GM19328 (cell line): ENCODE data around the gene PPP4C.

Source experiments
- ATAC-seq: cut with Tn5 transposase; IDR thresholded peaks from one replicate; pipeline ENCODE4 v1.9.1; 2021; ENCODE audit warnings: mild to moderate bottlenecking, moderate library complexity; ENCODE audit not compliant: unreplicated experiment

PPP4C gene

DNA sequence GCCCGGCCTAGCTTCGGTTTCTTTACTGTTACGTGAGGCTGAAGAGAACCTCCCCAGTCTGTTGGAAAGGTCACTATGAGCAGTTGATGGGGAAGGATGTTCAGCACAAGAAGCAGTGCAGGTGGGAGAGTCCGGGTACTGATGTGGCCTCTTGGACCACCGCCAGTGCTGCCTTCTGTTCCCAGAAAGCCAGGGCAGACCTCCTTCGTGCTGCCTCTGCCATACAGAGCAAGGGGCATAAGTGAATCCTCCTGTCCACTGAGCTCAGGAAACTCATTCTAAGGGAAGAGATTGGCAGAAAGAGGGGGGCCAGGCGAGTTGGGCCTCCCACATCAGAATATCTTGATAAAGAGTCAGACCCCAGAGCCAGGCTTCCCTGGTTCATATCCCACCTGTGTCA, 3.7 kb downstream of the PPP4C start:
- ATAC-seq, result no peak

DNA sequence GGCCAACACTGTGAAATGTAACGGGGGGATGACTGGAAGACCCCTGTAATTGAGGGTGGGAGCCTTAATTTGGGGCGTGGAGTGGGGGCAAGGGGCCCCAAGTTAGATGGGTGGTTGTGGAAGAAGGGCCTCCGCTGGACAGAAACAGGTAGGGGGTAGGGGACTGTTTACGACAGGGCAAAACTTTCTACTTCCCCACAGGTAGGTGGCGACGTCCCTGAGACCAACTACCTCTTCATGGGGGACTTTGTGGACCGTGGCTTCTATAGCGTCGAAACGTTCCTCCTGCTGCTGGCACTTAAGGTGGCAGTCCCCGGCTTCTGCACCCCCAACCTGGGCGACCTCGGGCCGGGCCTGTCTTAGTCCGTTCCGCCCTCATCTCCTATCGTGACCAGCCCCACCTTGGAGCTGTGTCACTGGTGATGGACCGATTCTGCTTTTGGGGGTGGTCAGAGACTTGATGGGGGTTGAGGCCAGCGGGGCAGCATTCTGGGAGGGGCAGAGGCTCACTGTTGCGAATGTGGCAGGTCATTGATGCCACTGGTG, 6.8 kb downstream of the PPP4C start:
- no peak for ATAC-seq

DNA sequence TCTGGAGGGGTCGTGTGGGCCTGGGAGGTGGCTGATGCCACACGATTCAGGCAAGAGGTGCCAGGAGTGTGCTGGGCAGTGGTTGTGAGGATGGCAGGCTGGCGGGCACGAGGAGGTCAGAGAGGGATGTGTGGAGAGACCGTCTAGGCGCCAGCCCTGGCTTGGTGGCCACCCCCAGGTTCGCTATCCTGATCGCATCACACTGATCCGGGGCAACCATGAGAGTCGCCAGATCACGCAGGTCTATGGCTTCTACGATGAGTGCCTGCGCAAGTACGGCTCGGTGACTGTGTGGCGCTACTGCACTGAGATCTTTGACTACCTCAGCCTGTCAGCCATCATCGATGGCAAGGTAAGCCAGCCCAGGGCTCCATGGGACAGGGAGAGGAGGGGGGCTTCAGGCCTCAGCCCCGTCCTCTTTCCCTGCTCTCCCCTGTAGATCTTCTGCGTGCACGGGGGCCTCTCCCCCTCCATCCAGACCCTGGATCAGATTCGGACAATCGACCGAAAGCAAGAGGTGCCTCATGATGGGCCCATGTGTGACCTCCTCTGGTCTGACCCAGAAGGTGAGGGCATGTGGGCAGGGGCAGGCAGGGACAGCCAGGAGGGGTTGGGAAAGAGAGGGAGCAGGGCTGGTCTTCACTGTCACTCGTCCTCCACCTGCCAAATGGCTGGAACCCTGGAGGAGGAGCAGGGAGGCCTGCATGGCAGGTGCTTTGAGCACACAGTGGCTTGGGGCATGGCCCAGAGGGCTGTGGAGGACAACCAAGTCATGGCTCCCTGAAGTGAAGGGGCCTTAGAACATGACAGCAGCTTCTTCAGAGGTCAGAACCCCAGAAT, 7.6 kb downstream of the PPP4C start:
- no peak for ATAC-seq

GRCh38 chr16:30084096-30084815, 8.5 kb downstream of the PPP4C start:
- ATAC-seq, result no peak

- ATAC-seq, result no peak
Measured at GRCh38 chr16:30084816-30085159, 9.0 kb downstream of the PPP4C start.

DNA sequence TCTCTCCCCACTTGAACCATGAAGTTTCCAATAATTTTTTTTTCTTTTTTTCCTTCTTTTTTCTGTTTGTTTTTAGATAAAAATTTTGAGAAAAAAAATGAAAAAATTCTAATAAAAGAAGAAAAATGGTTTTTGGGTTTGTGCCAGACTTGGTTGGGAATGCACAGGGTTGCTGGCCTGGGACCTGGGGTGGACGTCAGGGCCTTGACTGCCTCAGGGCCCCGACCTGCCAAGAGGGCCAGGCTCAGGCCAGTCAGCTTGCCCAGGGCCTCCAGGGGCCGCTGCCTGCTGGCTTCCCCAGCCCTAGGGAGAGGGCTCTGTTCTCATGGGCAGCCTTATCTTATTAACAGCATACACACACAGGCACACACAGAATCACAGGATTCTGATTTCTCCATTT, 9.5 kb downstream of the PPP4C start:
- ATAC-seq, result no peak

- no peak for ATAC-seq
Measured at GRCh38 chr16:30085820-30086219, 10.0 kb downstream of the PPP4C start.

DNA sequence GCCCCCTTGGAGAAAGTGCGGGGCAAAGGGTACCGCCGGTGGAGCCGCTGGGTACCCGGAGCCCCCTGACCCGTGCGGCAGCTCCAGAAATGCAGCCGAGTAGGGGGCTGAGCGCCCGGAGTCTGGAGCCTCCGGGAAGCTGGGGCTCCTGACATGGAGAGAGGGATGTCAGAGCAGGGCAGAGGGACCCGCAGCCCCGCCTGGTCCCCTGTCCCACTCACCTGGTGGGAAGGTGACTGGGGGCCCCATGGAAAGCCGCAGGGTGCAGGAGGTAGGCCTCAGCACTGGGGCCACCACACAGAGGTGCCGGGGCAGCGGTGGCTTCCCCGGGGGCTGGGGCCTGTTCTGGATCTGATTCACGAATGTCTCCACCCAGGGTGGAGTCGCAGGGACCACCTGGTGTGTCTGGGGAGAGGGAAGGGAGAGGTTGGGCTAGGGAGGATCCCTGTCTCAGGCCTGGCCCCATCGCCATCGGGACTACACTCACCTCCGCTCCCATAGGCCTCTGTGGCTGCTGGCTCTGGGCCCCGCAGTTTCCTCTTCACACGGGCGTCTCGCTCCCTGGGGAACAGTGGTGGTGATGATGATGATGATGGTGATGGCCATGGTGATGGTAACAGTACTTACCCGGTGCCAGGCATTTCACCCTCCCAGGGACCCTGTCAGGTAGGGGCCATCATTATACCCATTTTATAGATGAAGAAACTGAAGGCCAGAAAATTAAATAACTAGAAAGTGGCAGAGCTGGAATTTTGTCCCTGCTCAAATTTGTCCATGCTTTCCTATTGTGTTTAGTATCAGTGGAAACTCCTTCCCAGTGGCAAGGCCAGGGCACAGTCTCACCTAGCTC, 10.7 kb downstream of the PPP4C start:
- no peak for ATAC-seq

GRCh38 chr16:30087181-30087898, 11.5 kb downstream of the PPP4C start:
- no peak for ATAC-seq

DNA sequence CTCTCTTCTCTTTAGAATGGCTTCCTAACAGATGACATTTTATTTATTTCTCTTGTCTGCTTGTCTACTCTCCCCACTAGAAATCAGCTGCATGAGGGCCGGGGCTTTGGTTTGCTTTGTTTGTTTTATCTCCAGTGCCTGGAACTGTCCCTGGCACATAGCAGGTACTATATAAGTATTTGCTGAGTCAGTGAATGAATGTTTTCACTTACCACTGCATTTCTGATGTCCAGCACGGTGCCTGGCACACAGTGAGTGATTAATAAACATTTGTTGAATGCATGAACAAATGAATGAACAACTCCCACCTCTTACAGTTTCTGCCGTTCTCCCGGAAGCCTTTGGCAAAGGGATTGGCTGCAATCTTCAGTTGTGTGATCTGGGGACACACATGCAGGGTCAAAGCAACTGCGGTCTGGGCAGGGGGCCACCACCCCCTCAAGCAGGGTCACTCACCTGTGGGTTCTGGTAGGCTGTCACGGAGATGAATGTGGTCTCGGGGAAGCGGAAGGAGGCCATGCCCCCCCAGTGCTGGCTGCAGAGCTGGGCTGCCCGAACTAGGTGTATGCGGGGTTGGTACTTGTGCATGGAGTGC, 12.5 kb downstream of the PPP4C start:
- ATAC-seq, result no peak

GRCh38 chr16:30088832-30089624, 13.2 kb downstream of the PPP4C start:
- no peak for ATAC-seq

DNA sequence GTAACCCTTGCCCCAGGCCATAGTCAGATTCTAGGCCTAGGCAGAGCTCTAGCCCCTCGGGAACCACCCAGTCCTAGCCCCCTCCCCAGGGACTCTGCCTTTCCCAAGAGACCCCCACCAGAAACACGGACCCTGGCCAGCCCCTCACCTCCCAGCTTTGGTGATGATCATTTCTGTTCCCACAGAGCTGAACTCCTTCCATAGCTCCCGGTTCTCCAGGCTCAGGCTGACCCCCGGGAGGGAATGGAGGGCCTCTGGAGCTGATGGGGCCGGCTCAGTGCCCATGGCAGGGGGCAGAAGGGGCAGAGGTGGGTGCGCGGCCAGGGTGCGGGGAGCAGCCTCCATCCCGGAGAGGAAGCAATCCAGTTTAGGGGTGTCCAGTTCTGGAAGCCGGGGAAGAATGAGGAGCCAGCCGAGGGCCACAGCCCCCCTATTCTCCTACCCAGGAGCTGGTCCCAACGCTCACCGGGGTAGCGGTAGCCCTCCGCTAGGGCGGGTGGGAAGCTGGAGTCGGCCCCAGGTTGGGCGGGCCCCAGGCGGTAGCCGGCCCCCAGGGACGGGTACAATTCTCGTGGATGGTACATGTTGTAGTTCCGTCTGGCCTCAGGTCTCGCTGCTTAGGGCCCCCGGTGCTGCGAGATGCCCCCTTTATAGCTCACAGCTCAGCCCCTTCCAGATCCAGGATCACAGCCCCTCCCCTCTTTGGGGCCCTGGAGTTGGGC, 15.0 kb downstream of the PPP4C start:
- no peak for ATAC-seq

DNA sequence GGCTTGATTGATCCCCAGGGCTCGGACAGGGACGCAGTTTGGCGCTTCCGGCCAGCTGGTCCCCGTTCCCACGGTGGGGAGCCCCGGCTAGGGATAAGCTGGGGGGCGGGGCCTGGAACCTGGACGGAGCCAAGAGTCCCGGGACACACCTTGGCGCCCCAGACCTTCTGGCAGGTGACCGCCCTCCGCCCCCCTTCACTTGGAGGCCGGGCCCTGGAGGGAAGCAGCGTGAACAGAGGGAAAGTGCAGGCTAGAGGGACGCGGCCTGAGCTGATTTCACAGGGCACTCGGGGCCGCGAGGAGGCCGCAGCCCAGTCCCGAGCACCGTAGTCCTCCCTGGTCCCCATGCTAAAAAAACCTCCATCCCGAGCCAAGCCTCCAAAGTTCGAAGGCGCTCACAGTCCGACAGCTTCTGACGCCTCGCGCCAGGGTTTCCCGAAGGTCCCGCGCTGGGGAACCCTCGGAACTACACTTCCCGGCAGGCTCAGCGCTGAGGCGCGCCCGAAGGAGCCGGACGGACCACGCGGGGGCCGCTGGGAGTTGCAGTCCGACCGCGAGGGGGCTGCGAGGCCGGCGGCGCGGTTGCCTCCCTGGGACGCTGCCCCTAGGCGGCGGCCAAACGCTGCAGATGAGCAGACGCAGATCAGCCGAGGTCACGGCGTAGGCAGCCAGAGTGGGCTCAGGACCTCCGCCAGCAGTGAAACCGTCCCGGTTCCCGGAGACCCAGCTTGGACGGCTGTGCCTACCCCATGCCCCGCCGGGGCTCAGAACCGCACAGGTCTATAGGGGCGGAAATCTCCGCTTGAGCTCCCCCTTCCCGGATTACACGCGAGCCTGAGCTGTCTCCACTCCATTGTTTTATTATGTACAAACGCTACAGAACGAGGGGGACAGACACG, 15.9 kb downstream of the PPP4C start, which contains the start of gene TBX6:
TSS of gene TBX6 (minus strand) at position 451 of the 899 bp plus-strand sequence. CDS start 731 bp downstream, outside the sequence.
- peak; percentile 71 for ATAC-seq

DNA sequence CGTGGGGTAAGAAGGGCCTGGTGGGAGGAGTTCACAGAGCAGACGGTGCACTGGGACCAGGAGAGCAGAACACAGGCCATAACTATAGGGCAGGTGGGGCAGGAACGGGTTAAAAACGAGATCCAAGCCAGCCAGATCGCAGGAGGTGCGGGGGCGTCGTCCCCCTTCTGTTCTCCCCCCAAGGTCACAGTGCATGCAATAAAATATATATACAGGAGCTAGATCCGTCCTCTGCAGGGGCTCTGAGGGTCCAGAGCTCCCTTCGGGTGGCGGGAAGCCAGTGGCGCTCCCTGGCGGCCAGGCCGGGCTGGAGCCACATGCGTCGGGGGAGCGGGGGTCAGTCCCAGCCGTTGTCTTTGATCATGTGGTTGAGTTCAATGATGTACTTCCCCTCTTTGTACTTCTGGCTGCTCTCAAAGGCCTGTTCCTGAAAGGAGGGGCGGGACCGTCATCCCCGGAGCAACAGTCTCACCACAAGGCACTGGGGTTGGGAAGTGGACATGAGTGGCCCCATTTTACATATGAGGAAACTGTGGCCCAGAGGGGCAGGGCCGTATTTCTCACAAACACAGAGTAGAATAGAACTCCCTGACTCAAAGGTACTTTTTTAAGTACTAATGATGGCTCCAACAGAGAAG, 16.7 kb downstream of the PPP4C start:
- ATAC-seq, result no peak

GRCh38 chr16:30094541-30095165, 18.9 kb downstream of the PPP4C start:
- ATAC-seq, result no peak

DNA sequence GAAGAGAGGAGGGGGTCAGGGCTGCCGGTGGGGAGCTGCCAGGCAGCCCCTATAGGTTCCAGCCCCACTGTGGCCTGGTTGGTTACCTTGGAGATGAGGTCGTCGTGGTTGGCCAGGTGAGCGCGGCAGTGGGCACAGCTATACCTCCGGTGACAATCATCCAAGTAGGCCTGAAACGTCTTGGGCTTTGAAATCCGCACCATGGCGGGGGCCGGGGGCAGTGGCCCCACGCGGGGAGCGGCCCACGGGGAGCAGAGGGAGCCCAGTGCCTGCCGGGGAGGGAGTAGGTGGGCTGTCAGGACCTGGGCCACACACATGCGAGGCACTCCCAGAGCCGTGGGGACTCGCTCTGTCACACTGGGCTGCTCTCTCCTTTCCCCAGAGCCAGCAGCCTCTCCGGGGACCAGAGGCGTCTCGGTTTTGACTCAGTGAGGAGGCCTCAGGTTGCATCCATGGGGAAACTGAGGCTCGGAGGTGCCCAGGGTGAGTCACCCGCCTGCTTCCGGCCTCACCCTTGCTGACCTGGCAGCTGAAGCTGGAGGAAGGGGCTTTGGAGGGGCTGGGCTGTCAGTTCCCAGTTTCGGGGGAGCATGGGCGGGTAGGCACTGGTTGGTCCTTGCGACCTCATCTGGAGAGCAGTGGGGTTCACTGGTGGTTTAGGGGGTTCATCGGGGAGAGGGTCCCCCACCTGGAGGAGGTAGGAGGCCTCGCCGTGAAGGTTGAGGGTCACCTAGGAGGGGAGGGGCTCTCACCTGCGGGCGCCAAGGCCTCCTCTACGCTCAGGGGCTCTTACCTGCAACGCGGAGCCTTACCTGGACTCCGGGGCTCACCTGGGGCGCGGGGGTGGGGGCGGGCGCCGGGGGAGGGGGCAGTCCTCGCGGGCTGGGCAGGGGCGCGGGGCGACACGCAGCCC, 19.6 kb downstream of the PPP4C start:
- no peak for ATAC-seq
